Neuronal stem cell (in vitro differentiated cells): ENCODE data around the gene UNC5B.

ENCODE experiments used
- DNase-seq: peaks from one replicate; pipeline ENCODE4 v3.0.0-alpha.2; 2013; ENCODE audit warnings: low spot score
- H2AFZ ChIP-seq: one replicate; pipeline ENCODE4 v1.6.1; 2013; ENCODE audit warnings: mild to moderate bottlenecking, low read length, inconsistent platforms
- H2AK5ac ChIP-seq: 2 replicates; pipeline ENCODE4 v1.6.1; 2013; ENCODE audit warnings: low read depth, mild to moderate bottlenecking, inconsistent platforms, low read length, moderate library complexity, mixed read lengths
- H2BK120ac ChIP-seq: 2 replicates; pipeline ENCODE4 v1.6.1; 2013; ENCODE audit warnings: low read depth, mild to moderate bottlenecking, inconsistent platforms, low read length, moderate library complexity, mixed read lengths
- H2BK12ac ChIP-seq: one replicate; pipeline ENCODE4 v1.6.1; 2013; ENCODE audit warnings: low read length, inconsistent platforms
- H2BK15ac ChIP-seq: 2 replicates; pipeline ENCODE4 v1.6.1; 2013; ENCODE audit warnings: mild to moderate bottlenecking, low read length, inconsistent platforms, mixed read lengths
- H2BK5ac ChIP-seq: one replicate; pipeline ENCODE4 v1.6.1; 2013; ENCODE audit warnings: inconsistent platforms, mild to moderate bottlenecking, low read length, moderate library complexity
- H3K14ac ChIP-seq: one replicate; pipeline ENCODE4 v1.6.1; 2013; ENCODE audit warnings: low read length, inconsistent platforms
- H3K18ac ChIP-seq: 2 replicates; pipeline ENCODE4 v1.6.1; 2013; ENCODE audit warnings: low read length, inconsistent platforms
- H3K23ac ChIP-seq: 2 replicates; pipeline ENCODE4 v1.6.1; 2013; ENCODE audit warnings: low read depth, mild to moderate bottlenecking, mixed read lengths, low read length, inconsistent platforms; ENCODE audit not compliant: poor library complexity
- H3K27ac ChIP-seq: replicated peaks from 3 replicates; pipeline ENCODE4 v1.5.1; 2013; ENCODE audit warnings: low read length, inconsistent platforms
- H3K27me3 ChIP-seq, 3 experiments: 2 replicates each; pipeline ENCODE4 v1.6.1; 2013; ENCODE audit warnings: low read length in 3 of 3, mild to moderate bottlenecking in 2 of 3, inconsistent platforms in 1 of 3, low read depth in 1 of 3, mixed read lengths in 1 of 3, moderate library complexity in 1 of 3; ENCODE audit not compliant: control insufficient read depth in 3 of 3, insufficient read depth in 3 of 3
- H3K36me3 ChIP-seq, 2 donors: replicated peaks in 1 of 2; 2 replicates each; pipeline ENCODE4 v1.6.1; 2013; ENCODE audit warnings: low read length in 2 of 2; ENCODE audit not compliant: control insufficient read depth in 2 of 2, insufficient read depth in 2 of 2
- H3K4ac ChIP-seq: 2 replicates; pipeline ENCODE4 v1.6.1; 2013; ENCODE audit warnings: inconsistent platforms, mild to moderate bottlenecking, low read length, moderate library complexity
- H3K4me1 ChIP-seq, 2 donors: 1 replicate in 1 of 2; 2 replicates in 1 of 2; pipeline ENCODE4 v1.6.1; 2013; ENCODE audit warnings: low read length in 2 of 2, low read depth in 1 of 2; ENCODE audit not compliant: control insufficient read depth in 2 of 2, insufficient read depth in 1 of 2
- H3K4me2 ChIP-seq: one replicate; pipeline ENCODE4 v1.6.1; 2013; ENCODE audit warnings: mild to moderate bottlenecking, low read length, inconsistent platforms; ENCODE audit not compliant: insufficient read depth, poor library complexity, severe bottlenecking
- H3K4me3 ChIP-seq, 2 donors: 2 replicates each; pipeline ENCODE4 v1.5.1; 2013; ENCODE audit warnings: low read length in 2 of 2, mild to moderate bottlenecking in 2 of 2, inconsistent platforms in 1 of 2, moderate library complexity in 1 of 2
- H3K79me1 ChIP-seq: one replicate; pipeline ENCODE4 v1.6.1; 2013; ENCODE audit warnings: low read depth, mild to moderate bottlenecking, inconsistent platforms, low read length, moderate library complexity
- H3K9ac ChIP-seq: one replicate; pipeline ENCODE4 v1.6.1; 2013; ENCODE audit warnings: mild to moderate bottlenecking, low read depth, low read length, inconsistent platforms; ENCODE audit not compliant: poor library complexity
- H3K9me3 ChIP-seq, 2 donors: replicated peaks in 1 of 2; 2 replicates each; pipeline versions ENCODE3 to v1.6.1; 2013; ENCODE audit warnings: low read length in 2 of 2, mild to moderate bottlenecking in 2 of 2, inconsistent platforms in 1 of 2, low read depth in 1 of 2, mixed read lengths in 1 of 2, moderate library complexity in 1 of 2; ENCODE audit not compliant: control insufficient read depth in 2 of 2, insufficient read depth in 1 of 2
- H4K8ac ChIP-seq: one replicate; pipeline ENCODE4 v1.6.1; 2013; ENCODE audit warnings: low read depth, mild to moderate bottlenecking, inconsistent platforms, low read length, moderate library complexity
- H4K91ac ChIP-seq: one replicate; pipeline ENCODE4 v1.6.1; 2013; ENCODE audit warnings: low read length, low read depth, mild to moderate bottlenecking, inconsistent platforms; ENCODE audit not compliant: poor library complexity
- WGBS, 2 donors: extraction: QIAGEN DNeasy Blood & Tissue Kit; methylation state at CpG; one replicate each; pipeline ENCODE4 v1.1.7; 2013; ENCODE audit warnings: missing lambda C conversion rate in 2 of 2, mixed read lengths in 1 of 2; ENCODE audit not compliant: insufficient read length in 2 of 2, insufficient replicate concordance in 1 of 2; ENCODE audit errors: extremely low coverage in 2 of 2; 5-methylcytosine and 5-hydroxymethylcytosine counted together

The UNC5B gene

DNA sequence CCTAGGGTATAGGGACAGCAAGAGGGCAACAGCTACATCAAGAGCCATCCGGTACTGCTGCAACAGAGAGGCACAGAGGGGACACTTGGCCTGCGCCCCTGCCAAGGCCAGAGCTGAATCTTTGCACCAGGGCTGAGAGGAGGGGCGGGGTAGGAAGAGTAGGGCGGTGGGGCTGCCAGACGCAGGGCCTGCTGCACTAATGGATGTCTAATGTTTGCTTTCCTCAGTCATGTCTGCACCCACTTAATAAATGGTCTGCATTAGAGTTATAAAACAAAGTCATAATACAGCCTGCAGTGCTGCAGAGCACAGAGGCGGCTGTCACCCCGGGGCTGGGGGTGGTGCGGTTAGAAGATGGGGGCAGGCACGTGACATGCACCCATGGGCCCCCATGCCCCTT, 64.5 kb downstream of the UNC5B start:
- peaks cover 0 to 7% (median 0%) of the 10 kb centered on the region in 3 experiments for H3K27me3 ChIP-seq
- peak overlapping the region; percentile 38 for H2BK15ac ChIP-seq
- H3K27ac ChIP-seq, result no peak overlapping the region
- H3K36me3 ChIP-seq, result no peaks in the 10 kb centered on the region
- H3K4ac ChIP-seq, result no peak overlapping the region
- no CpG with 5 or more reads among the region's 9 CpGs for WGBS, 2 donors
- H2AFZ ChIP-seq, result no peak overlapping the region
- no peak for DNase-seq
- no peaks in the 10 kb centered on the region for H3K9me3 ChIP-seq
- H3K9ac ChIP-seq, result no peak overlapping the region
- no peak overlapping the region for H4K8ac ChIP-seq
- H2BK12ac ChIP-seq, result no peak overlapping the region
- H3K4me1 ChIP-seq, result peaks cover 0 to 13% of the 10 kb centered on the region in 2 donors
- no peak overlapping the region for H3K4me3 ChIP-seq
- H2BK5ac ChIP-seq, result no peak overlapping the region
- no peak overlapping the region for H4K91ac ChIP-seq
- no peak overlapping the region for H3K23ac ChIP-seq
- no peak overlapping the region for H3K4me2 ChIP-seq
- H3K14ac ChIP-seq, result no peak overlapping the region
- H3K18ac ChIP-seq, result no peak overlapping the region
- peak overlapping the region; percentile 41 for H2BK120ac ChIP-seq
- peak overlapping the region; percentile 26 for H2AK5ac ChIP-seq
- no peaks in the 10 kb centered on the region for H3K79me1 ChIP-seq

GRCh38 chr10:71277914-71278665, 65.7 kb downstream of the UNC5B start:
- no peak overlapping the region for H3K9ac ChIP-seq
- peak overlapping the region; percentile 96 for H3K14ac ChIP-seq
- no peak overlapping the region for H2BK12ac ChIP-seq
- H3K4me3 ChIP-seq, result no peak overlapping the region
- H2BK5ac ChIP-seq, result no peak overlapping the region
- no peak overlapping the region for H3K4ac ChIP-seq
- no peak overlapping the region for H3K23ac ChIP-seq
- peaks cover 0 to 10% of the 10 kb centered on the region in 2 donors for H3K4me1 ChIP-seq
- no peaks in the 10 kb centered on the region for H3K36me3 ChIP-seq
- H3K27me3 ChIP-seq, result peaks cover 0 to 7% (median 0%) of the 10 kb centered on the region in 3 experiments
- H2AFZ ChIP-seq, result no peak overlapping the region
- no peak overlapping the region for H3K27ac ChIP-seq
- no peak overlapping the region for H4K8ac ChIP-seq
- H4K91ac ChIP-seq, result peak overlapping the region; percentile 75
- no peak overlapping the region for H2BK120ac ChIP-seq
- H3K4me2 ChIP-seq, result no peak overlapping the region
- no peaks in the 10 kb centered on the region for H3K9me3 ChIP-seq
- H3K18ac ChIP-seq, result peak overlapping the region; percentile 89
- H2AK5ac ChIP-seq, result no peak overlapping the region
- H3K79me1 ChIP-seq, result no peaks in the 10 kb centered on the region
- H2BK15ac ChIP-seq, result peak overlapping the region; percentile 46
- no peak for DNase-seq
- WGBS, 2 donors, result no CpG with 5 or more reads among the region's 11 CpGs

DNA sequence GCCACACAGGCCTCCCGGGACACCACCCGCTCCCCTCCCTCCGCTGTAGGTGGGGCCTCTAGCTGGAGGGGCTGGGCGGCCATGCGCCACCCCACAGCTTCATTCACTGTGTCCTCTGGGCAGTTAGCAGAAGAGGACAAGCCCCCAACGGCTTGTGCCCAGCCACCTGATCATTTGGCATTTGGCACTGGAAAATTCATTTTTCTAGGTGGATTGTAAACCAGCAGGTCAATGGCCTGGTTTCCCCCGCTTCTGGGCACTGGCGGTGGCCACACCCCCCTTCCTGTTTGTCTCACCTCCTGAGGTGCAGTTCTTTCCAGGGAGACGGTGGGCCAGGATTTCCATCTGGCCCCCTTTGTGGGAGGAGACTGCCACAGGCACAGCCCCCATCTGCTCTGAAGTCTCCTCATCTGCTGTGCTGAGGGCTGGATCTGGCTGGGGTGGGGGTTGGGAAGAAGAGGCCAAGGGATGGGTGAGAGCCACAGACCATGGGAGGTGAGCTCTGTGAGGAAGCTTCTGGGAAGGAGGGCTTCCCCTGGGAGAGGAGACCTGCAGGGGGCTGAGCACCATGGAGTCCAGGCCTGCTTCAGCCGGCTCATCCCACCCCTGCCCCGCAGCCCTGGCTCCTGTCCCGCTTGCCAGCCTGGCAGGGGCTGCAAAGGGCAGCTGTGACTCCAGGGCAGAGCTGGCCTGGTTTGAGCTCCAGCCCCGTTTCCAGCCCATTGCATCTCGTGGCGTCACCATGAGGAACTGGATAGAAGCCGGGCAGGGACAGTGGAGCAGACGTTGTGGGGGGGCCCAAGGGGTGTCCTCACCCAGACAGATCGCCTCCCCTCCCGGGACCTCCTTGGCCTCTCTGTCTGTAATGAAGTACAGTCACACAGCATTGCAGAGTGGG, 66.6 kb downstream of the UNC5B start:
- H3K9me3 ChIP-seq, result no peaks in the 10 kb centered on the region
- H3K27ac ChIP-seq, result no peak overlapping the region
- peak overlapping the region; percentile 66 for H2BK12ac ChIP-seq
- peak overlapping the region; percentile 84 for H2BK15ac ChIP-seq
- peak overlapping the region; percentile 75 for H4K91ac ChIP-seq
- DNase-seq, result no peak
- WGBS, 2 donors, result no CpG with 5 or more reads among the region's 19 CpGs
- peak overlapping the region; percentile 67 for H3K9ac ChIP-seq
- H4K8ac ChIP-seq, result peak overlapping the region; percentile 76
- peak overlapping the region; percentile 92 for H3K18ac ChIP-seq
- H2AFZ ChIP-seq, result no peak overlapping the region
- no peaks in the 10 kb centered on the region for H3K36me3 ChIP-seq
- peak overlapping the region; percentile 82 for H3K23ac ChIP-seq
- no peak overlapping the region for H3K4ac ChIP-seq
- H2AK5ac ChIP-seq, result peak overlapping the region; percentile 47
- no peak overlapping the region for H3K4me2 ChIP-seq
- no peaks in the 10 kb centered on the region for H3K79me1 ChIP-seq
- peaks cover 0 to 7% (median 0%) of the 10 kb centered on the region in 3 experiments for H3K27me3 ChIP-seq
- peak overlapping the region; percentile 58 for H2BK5ac ChIP-seq
- peaks cover 0 to 10% of the 10 kb centered on the region in 2 donors for H3K4me1 ChIP-seq
- no peak overlapping the region for H2BK120ac ChIP-seq
- no peak overlapping the region for H3K4me3 ChIP-seq
- H3K14ac ChIP-seq, result peak overlapping the region; percentile 96
